Prostate gland (tissue), 2 donors: ENCODE data around the gene CRK.
A peak's percentile ranks its signal among the peaks of the same experiment; 100 is the strongest.

Experiments
- POLR2A ChIP-seq: fragments of 450-650 bp; IDR thresholded peaks from one replicate; pipeline ENCODE4 v1.6.1; 2016; ENCODE audit warnings: antibody characterized with exemption, mild to moderate bottlenecking
- TF ChIP-seq, protein P1 (sequence below), 4 experiments: fragments of 200-600 bp in 2 of 4; fragments of 450-650 bp in 2 of 4; sonication (generic) in 2 of 4; IDR thresholded peaks; 1 replicate in 3 of 4; 2 replicates in 1 of 4; pipeline ENCODE4 v1.5.1; 2016 to 2019; ENCODE audit warnings: antibody characterized with exemption in 4 of 4, mild to moderate bottlenecking in 2 of 4, moderate library complexity in 2 of 4

DNA sequence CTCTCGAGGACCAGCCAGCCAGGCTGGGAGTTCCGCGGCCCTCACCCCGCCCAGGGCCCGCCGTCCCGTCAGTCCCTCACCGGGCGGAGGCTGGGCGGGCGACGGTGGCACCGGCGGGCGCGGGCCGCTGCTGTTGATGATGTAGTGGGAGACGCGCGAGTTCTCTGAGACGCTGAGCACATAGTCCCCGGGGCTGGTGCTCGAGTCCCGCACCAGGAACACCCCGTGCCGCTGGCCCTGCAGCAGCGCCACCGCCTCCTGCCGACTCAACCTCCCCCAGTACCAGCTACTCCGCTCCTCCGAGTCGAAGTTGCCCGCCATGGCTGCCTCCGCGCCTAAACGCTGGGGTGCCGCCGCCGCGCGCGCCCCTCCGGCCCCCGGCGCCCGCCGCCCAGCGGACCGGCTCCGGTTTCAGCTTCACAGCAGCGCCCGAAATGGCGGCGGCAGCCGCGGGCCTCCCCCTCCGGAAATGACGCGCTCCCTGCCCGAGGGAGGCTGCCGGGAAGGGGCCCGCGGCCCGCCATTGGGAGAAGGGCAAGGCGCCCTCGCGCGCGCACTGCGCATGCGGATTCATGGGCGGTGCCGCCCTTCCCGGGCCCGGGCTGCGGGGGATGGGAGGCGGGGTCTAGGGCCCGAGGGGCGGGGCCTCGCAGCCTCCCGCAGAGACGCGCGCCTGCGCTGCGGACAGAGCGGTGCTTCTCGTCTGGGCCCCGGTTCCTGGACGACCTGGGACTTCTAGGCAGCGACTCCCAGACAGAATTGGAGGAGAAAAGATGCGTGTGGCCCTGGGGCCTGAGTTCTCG, at the start of gene CRK:
- peak; percentile 96 for TF ChIP-seq POLR2A
- TF ChIP-seq, protein P1, sequence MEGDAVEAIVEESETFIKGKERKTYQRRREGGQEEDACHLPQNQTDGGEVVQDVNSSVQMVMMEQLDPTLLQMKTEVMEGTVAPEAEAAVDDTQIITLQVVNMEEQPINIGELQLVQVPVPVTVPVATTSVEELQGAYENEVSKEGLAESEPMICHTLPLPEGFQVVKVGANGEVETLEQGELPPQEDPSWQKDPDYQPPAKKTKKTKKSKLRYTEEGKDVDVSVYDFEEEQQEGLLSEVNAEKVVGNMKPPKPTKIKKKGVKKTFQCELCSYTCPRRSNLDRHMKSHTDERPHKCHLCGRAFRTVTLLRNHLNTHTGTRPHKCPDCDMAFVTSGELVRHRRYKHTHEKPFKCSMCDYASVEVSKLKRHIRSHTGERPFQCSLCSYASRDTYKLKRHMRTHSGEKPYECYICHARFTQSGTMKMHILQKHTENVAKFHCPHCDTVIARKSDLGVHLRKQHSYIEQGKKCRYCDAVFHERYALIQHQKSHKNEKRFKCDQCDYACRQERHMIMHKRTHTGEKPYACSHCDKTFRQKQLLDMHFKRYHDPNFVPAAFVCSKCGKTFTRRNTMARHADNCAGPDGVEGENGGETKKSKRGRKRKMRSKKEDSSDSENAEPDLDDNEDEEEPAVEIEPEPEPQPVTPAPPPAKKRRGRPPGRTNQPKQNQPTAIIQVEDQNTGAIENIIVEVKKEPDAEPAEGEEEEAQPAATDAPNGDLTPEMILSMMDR (IDR thresholded peaks at IDR 0.05) = peak in 2 of 4 experiments; percentile 20 to 35
